K562 (cell line): Measurements from ENCODE around the gene INO80E. TPM values are rescaled to one million over a fixed set of nuclear protein-coding genes. Genes with fewer than 3 reads are reported as not detected.

ENCODE experiments used
- ATF7 ChIP-seq: fragments of 450-650 bp; IDR thresholded peaks from 2 replicates; pipeline ENCODE4 v1.7.1; 2014; ENCODE audit warnings: mild to moderate bottlenecking, moderate library complexity
- BRD4 ChIP-seq: fragments of 200-600 bp; sonication (generic); IDR thresholded peaks from 2 replicates; pipeline ENCODE4 v1.6.1; 2017; ENCODE audit warnings: inconsistent platforms
- BRF2 ChIP-seq: IDR thresholded peaks from 3 replicates; pipeline ENCODE4 v1.6.1; 2011; ENCODE audit warnings: borderline replicate concordance, mild to moderate bottlenecking; ENCODE audit not compliant: insufficient read length, insufficient read depth
- CHAMP1 ChIP-seq: fragments of 450-650 bp; IDR thresholded peaks from 2 replicates; pipeline ENCODE4 v1.6.1; 2016; ENCODE audit warnings: mild to moderate bottlenecking
- CTCF ChIP-seq, 3 experiments: IDR thresholded peaks in 2 of 3; conservative IDR thresholded peaks in 1 of 3; 2 replicates each; pipeline ENCODE4 v1.5.1; 2011 to 2012; ENCODE audit warnings: low read length in 3 of 3, mild to moderate bottlenecking in 3 of 3, control low read depth in 2 of 3, improper control_type of control experiment in 1 of 3, inconsistent platforms in 1 of 3, low read depth in 1 of 3, mixed read lengths in 1 of 3, moderate library complexity in 1 of 3; ENCODE audit not compliant: insufficient read depth in 2 of 3
- DEAF1 ChIP-seq: fragments of 450-650 bp; formaldehyde crosslinking; IDR thresholded peaks from 2 replicates; pipeline ENCODE4 v1.4.0; 2020; ENCODE audit warnings: mild to moderate bottlenecking, moderate library complexity
- ELK1 ChIP-seq: sonication (generic); formaldehyde crosslinking; IDR thresholded peaks from 2 replicates; pipeline ENCODE4 v1.8.1; 2022; ENCODE audit warnings: missing genetic modification reagents
- ETV5 ChIP-seq: sonication (generic); formaldehyde crosslinking; IDR thresholded peaks from 2 replicates; pipeline ENCODE4 v1.4.0; 2020; ENCODE audit warnings: low read depth, mild to moderate bottlenecking, missing genetic modification reagents
- MCM5 ChIP-seq: fragments of 450-650 bp; IDR thresholded peaks from 2 replicates; pipeline ENCODE4 v1.6.1; 2016; ENCODE audit warnings: low read depth
- NCOA2 ChIP-seq, 2 experiments: fragments of 450-650 bp; IDR thresholded peaks; 2 replicates each; pipeline ENCODE4 v1.6.1; 2018; ENCODE audit warnings: mild to moderate bottlenecking in 2 of 2, moderate library complexity in 1 of 2; ENCODE audit not compliant: partially characterized antibody in 2 of 2
- NR3C1 ChIP-seq: sonication (generic); formaldehyde crosslinking; IDR thresholded peaks from 2 replicates; pipeline ENCODE4 v1.8.1; 2022; ENCODE audit warnings: missing genetic modification reagents
- PCBP2 ChIP-seq: fragments of 200-400 bp; formaldehyde crosslinking; IDR thresholded peaks from 2 replicates; pipeline ENCODE4 v1.6.1; 2018; ENCODE audit warnings: low read length, low read depth, mild to moderate bottlenecking, moderate library complexity; ENCODE audit not compliant: poor library complexity, severe bottlenecking
- PHF21A ChIP-seq: fragments of 450-650 bp; IDR thresholded peaks from 2 replicates; pipeline ENCODE4 v1.6.1; 2017; ENCODE audit warnings: low read depth, borderline replicate concordance
- ZC3H8 ChIP-seq: fragments of 450-650 bp; IDR thresholded peaks from 2 replicates; pipeline ENCODE4 v1.6.1; 2017
- polyA plus RNA-seq, 8 experiments: library from polyadenylated mRNA; depleted of rRNA in 4 of 8; stranded (reverse) in 5 of 8; unstranded in 3 of 8; fragments of >200 nt; fragmentation: Nextera tagmentation in 2 of 8; fragmentation: Illumina TruSeq in 1 of 8; extraction: Ambion mirVana in 2 of 8; extraction: Trizol in 1 of 8; gene quantifications; 2 replicates each; pipeline versions ENCODE4 v1.2.1 to v1.2.3, GENCODE V29; 2011 to 2014; ENCODE audit warnings: inconsistent platforms in 1 of 8, missing spikeins in 1 of 8
- total RNA-seq, 7 experiments: library from RNA; depleted of rRNA in 6 of 7; stranded (reverse); fragments of >200 nt in 6 of 7; fragmentation: Illumina TruSeq in 2 of 7; extraction: Trizol in 2 of 7; gene quantifications; 2 replicates each; pipeline versions ENCODE4 v1.2.1 to v1.2.3, GENCODE V29; 2011 to 2021; ENCODE audit warnings: low replicate concordance in 1 of 7

The INO80E gene
- total and polyA plus RNA-seq, 9 of the 15 experiments (the other 6 are each of a cell fraction or from before 2014, with no cell fraction given): 0.31 to 102 (median 49.3) TPM

GRCh38 chr16:29994600-29995323 is 1.3 kb upstream of the INO80E start (continued):
- TF ChIP-seq ZC3H8 (no peak), NCOA2 (IDR thresholded peaks at IDR 0.05; ENCODE audit: partially characterized antibody in 2 of 2) (no peak), ETV5 (CRISPR knock-in tag) (peak; percentile 4; the same call in 1 of the 2 replicates), DEAF1 (no peak), PCBP2 (no peak), PHF21A (no peak), CHAMP1 (no peak), BRF2 (no peak), MCM5 (no peak), ATF7 (no peak), ELK1 (CRISPR knock-in tag) (no peak), CTCF (IDR thresholded peaks at IDR 0.05 in 2 of 3, conservative IDR thresholded peaks at IDR 0.05 in 1 of 3; ENCODE audit: insufficient read depth in 2 of 3, low read depth in 1 of 3, low read length in 3 of 3) (no peak), BRD4 (no peak), NR3C1 (CRISPR knock-in tag) (0 out of 2 replicates have a peak, but pooled peaks have one; percentile 46)
